ENCODE measurements around the gene SLC25A17. TPM values are rescaled to one million over a fixed set of nuclear protein-coding genes. Genes with fewer than 3 reads are reported as not detected.

The SLC25A17 gene
- total RNA-seq, 1 donor from 2014 or later: 14.8 TPM

GRCh38 chr22:40758390-40758789 lies 60.8 kb downstream of the SLC25A17 start:
- CTCF ChIA-PET: interaction anchor here (1.7 kb wide), 1 partner anchor 75 kb away, joined by 5 read pairs; no protein-coding TSS in a partner anchor
- H3K4me3 Mint-ChIP-seq: no peak overlapping the region
- H3K27ac Mint-ChIP-seq: no peak overlapping the region
- H3K36me3 Mint-ChIP-seq (ENCODE audit: low read depth): no peaks in the 10 kb centered on the region
- H3K9me3 Mint-ChIP-seq: no peaks in the 10 kb centered on the region
- TF ChIP-seq, protein P1, sequence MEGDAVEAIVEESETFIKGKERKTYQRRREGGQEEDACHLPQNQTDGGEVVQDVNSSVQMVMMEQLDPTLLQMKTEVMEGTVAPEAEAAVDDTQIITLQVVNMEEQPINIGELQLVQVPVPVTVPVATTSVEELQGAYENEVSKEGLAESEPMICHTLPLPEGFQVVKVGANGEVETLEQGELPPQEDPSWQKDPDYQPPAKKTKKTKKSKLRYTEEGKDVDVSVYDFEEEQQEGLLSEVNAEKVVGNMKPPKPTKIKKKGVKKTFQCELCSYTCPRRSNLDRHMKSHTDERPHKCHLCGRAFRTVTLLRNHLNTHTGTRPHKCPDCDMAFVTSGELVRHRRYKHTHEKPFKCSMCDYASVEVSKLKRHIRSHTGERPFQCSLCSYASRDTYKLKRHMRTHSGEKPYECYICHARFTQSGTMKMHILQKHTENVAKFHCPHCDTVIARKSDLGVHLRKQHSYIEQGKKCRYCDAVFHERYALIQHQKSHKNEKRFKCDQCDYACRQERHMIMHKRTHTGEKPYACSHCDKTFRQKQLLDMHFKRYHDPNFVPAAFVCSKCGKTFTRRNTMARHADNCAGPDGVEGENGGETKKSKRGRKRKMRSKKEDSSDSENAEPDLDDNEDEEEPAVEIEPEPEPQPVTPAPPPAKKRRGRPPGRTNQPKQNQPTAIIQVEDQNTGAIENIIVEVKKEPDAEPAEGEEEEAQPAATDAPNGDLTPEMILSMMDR (IDR thresholded peaks at IDR 0.05): no peak
- no peaks in the 10 kb centered on the region for H3K27me3 Mint-ChIP-seq
- DNase-seq (no peak), ATAC-seq (ENCODE audit: low read depth) (no peak)
- POLR2A ChIA-PET: interaction anchor here (1.1 kb wide), 1 partner anchor 14 kb away, joined by 9 read pairs; no protein-coding TSS in a partner anchor
- peaks cover 20% of the 10 kb centered on the region for H3K4me1 Mint-ChIP-seq
- intact Hi-C loops (cut with micrococcal nuclease): no loop called here

DNA sequence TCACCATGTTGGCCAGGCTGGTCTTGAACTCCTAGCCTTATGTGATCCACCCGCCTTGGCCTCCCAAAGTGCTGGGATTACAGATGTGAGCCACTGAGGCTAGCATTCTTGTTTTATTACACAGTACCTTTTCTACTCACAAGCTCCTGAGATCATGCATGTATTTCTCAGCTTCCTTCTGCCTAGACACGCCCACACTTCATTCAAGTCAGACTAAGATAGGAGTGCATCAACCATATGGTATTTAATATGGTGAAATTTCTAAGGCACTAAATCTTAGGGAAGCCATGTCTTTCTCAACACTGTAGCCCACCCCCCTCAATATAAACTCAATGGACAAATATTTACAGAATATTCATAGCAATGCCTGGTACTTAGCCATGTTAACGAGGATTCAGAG lies 62.1 kb downstream of the SLC25A17 start:
- no peaks in the 10 kb centered on the region for H3K9me3 Mint-ChIP-seq
- ATAC-seq (ENCODE audit: low read depth) (no peak), DNase-seq (no peak)
- intact Hi-C loops (cut with micrococcal nuclease): no loop called here
- no peaks in the 10 kb centered on the region for H3K36me3 Mint-ChIP-seq (ENCODE audit: low read depth)
- TF ChIP-seq, protein P1 (IDR thresholded peaks at IDR 0.05): no peak
- ChIA-PET CTCF (interaction anchor here (1.7 kb wide), 1 partner anchor 74 kb away, joined by 5 read pairs; no protein-coding TSS in a partner anchor), POLR2A (interaction anchor here (0.6 kb wide), 1 partner anchor 104 kb away, joined by 6 read pairs; no protein-coding TSS in a partner anchor)
- H3K27me3 Mint-ChIP-seq: no peaks in the 10 kb centered on the region
- peaks cover 12% of the 10 kb centered on the region for H3K4me1 Mint-ChIP-seq
- H3K4me3 Mint-ChIP-seq: no peak overlapping the region
- H3K27ac Mint-ChIP-seq: no peak overlapping the region

- Mint-ChIP-seq H3K27ac (no peak overlapping the region), H3K27me3 (no peaks in the 10 kb centered on the region), H3K4me1 (no peaks in the 10 kb centered on the region), H3K9me3 (peaks cover 2% of the 10 kb centered on the region), H3K36me3 (ENCODE audit: low read depth) (no peaks in the 10 kb centered on the region), H3K4me3 (no peak overlapping the region)
- CTCF ChIA-PET: no interaction called here
- POLR2A ChIA-PET: no interaction called here
- DNase-seq (no peak), ATAC-seq (ENCODE audit: low read depth) (no peak)
- TF ChIP-seq, protein P1 (IDR thresholded peaks at IDR 0.05): no peak
- intact Hi-C loops (cut with micrococcal nuclease): no loop called here
These were observed 66.0 kb downstream of the SLC25A17 start for GRCh38 chr22:40753114-40753513.

DNA sequence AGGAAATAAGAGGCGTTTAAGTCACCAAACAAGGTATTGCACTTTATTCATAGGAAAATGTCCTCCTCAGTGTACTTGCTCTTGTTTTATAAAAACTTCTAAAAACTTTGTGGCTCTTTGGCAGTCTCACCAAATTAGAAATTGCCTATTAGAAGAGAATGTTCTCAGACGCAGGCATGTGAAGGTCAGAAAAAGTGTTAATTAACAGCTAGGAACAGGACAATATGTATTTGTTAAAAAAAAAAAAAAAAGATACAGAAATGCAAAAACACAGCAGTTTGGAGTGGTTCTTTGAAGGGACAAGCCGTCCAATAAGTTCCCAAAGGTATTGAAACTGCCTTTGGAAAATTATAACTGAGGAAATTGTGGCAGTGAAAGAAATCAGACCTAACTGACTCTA lies 67.9 kb downstream of the SLC25A17 start:
- POLR2A ChIA-PET: interaction anchor here (0.6 kb wide), 1 partner anchor 509 kb away, joined by 3 read pairs; no protein-coding TSS in a partner anchor
- ATAC-seq (ENCODE audit: low read depth) (no peak), DNase-seq (no peak)
- Mint-ChIP-seq H3K27ac (no peak overlapping the region), H3K36me3 (ENCODE audit: low read depth) (peaks cover 2% of the 10 kb centered on the region), H3K4me3 (no peak overlapping the region), H3K27me3 (no peaks in the 10 kb centered on the region), H3K9me3 (peaks cover 4% of the 10 kb centered on the region), H3K4me1 (no peaks in the 10 kb centered on the region)
- intact Hi-C loops (cut with micrococcal nuclease): no loop called here
- TF ChIP-seq, protein P1 (IDR thresholded peaks at IDR 0.05): no peak
- CTCF ChIA-PET: no interaction called here

DNA sequence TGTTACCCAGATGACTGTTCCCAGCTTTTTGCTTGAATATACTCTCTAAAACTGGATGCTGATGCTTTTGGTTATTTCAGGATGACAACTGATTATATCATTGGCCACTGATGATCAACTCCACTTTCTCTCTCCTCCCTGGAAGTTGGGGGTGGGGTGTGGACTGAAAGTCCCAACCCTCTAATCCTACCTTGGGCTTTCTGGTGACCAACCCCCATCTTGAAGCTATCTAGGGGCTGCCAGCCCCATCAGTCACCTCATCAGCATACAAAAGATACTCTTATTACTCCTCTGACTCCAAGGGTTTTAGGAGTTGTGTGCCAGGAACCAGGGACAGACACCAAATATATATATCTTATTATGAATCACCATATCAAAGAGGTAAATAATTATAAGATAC lies 69.3 kb downstream of the SLC25A17 start:
- TF ChIP-seq, protein P1 (IDR thresholded peaks at IDR 0.05): no peak
- H3K4me1 Mint-ChIP-seq: no peaks in the 10 kb centered on the region
- DNase-seq: no peak
- CTCF ChIA-PET: no interaction called here
- ATAC-seq (ENCODE audit: low read depth): no peak
- intact Hi-C loops (cut with micrococcal nuclease): no loop called here
- POLR2A ChIA-PET: no interaction called here
- H3K27me3 Mint-ChIP-seq: no peaks in the 10 kb centered on the region
- peaks cover 4% of the 10 kb centered on the region for H3K9me3 Mint-ChIP-seq
- H3K36me3 Mint-ChIP-seq (ENCODE audit: low read depth): peaks cover 2% of the 10 kb centered on the region
- no peak overlapping the region for H3K27ac Mint-ChIP-seq
- H3K4me3 Mint-ChIP-seq: no peak overlapping the region
